ENCODE results near the gene OR13C4.
"Not testable (repeated sequence)": the region's sequence is repeated elsewhere in the genome, so short reads cannot be mapped to it uniquely, and the experiment has no call there.

OR13C4 gene

DNA sequence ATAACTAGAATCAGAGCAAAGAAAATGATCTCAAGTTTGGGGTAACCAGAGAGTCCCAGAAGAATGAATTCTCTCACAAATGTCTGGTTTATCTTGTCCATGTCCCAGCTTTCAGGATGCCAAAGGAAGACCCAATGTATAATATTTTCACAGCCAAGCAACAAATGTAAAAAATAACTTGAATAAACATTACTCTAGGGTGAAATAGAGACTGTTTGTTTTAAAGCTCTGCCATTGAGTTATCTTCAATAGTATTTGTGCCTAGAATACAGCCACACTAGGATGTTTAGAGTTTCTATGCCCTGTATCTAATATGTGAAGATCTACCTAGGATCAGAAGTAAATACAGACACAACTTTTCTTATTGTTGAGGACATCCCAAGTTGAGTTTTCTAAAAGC, at the start of gene OR13C4:
Gene OR13C4 (minus strand): TSS at position 101 of the 400 bp plus-strand sequence. CDS start 0 bp downstream, at position 101.
- DNase-seq: no peak

DNA sequence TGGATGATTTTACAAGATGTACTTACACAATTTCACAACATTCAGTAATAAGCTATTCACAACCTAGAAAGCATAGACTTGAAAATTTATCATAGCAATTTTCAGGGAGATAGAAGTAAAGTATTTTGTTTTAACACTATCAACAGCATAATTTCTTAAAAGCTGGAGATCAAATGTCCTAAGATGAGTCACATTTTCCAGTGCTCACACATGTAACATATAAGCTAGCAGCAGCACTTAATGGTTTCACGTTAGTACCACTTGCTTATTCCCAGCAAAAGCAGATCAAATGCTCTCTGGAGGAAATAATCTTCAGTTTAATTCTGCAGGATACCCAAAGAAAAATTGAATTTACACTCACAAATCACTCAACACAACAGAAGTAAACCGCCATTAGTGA, 48.4 kb upstream of the OR13C4 start:
- DNase-seq: no peak

DNA sequence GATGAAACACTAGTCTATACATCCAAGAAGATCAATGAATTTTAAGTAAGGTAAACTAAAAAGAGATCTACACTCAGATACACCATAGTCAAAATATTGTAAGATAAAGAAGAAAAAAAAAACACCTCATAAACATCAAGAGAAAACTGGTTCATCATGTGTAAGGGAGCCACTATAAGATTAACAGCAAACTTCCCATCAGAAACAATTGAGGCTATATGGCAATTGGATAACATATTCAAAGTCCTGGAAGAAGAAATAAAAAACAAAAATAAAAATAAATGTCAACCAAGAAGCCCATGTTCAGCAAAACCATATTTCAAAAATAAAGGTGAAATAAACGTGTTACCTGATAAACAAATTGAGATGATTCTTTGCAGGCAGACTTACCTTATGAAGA, 45.6 kb upstream of the OR13C4 start:
- no peak for DNase-seq

DNA sequence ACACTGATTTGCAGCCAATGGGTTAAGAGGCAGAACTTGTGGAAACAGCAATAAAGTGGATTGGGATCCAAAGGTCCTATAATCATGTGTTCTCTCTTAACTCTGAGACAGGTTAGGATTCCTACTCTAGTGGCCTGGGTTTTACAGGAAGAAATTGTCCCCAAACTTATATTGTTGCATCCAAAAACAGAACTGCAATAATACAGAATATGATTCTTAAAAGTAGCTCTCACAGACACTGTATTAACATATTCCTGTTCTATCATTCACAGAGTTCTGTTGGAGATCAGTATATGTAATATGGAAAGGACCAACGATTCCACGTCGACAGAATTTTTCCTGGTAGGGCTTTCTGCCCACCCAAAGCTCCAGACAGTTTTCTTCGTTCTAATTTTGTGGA, 41.9 kb upstream of the OR13C4 start, which contains the start of gene OR13C8:
Gene OR13C8 (plus strand): TSS at position 301 of the 400 bp plus-strand sequence. CDS start 0 bp downstream, at position 301.
- no peak for DNase-seq

DNA sequence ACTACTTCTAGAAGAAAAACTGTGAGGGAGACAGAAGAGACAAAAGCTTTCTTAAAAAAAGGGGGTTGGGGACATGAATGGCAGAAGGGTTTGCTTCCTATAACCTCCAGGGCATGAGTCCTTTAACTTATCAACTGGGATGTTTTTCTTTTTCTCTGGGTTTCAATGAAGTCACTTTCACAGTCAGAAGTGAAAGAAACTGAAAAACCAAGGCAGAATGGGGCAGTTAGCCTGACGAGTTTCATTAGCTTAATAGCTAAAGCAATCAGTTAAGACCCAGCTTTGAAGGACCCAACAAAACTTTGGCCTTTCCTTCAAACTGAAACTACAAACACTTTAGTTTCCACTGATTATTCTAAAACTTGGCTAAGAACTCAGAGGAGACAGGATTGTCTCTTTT, 37.3 kb upstream of the OR13C4 start:
- DNase-seq: no peak

DNA sequence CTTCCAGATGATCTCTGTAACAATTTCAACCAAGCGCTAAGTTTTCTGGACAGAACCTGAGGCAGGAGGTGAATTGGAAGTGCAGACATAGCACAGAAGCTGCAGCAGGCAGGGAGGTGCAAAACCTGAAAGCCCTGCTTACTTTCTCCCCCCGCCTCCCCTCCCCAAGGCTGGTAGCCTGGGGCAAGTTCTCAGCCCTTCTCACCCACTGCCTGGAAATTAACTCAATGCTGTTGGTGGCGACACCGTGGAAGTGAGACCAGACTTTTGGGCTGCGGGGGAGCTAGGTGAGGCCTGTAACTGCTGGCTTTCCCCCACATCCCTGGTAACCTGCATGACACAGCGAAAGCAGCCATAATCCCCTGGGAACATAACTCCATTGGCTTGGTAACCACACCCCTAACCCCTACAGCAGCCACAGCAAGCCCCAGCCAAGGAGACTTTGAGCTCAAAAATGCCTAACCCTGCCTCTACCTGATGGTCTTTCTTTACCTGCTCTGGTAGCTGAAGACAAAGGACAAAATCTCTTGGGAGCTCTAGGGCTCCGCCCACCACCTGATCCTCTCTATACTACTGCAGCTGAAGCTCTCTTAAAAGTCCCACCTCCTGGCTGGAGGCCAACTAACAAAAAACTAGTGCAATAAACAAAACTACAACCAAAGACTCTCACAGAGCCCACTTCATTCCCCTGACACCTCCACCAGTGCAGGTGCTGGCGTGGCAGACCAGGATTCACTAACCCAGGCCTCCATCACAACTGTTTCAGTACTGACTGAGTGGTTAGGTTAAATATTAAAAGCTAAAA, 30.0 kb upstream of the OR13C4 start:
- no peak for DNase-seq

DNA sequence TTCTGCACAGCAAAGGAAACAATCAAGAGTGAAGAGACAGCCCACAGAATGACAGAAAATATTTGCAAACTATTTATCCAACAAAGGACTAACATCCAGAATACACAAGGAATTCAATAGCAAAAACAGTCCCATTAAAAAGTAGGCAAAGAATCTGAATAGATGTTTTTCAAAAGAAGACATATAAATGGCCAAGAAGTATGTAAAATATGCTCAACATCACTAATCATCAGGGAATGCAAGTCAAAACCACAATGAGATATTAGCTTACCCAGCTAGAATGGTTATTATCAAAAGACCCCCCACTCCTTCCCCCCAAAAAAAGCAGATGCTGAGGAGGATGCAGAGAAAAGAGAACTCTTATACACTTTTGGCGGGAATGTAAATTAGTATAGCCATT, 28.5 kb upstream of the OR13C4 start:
- DNase-seq: no peak

DNA sequence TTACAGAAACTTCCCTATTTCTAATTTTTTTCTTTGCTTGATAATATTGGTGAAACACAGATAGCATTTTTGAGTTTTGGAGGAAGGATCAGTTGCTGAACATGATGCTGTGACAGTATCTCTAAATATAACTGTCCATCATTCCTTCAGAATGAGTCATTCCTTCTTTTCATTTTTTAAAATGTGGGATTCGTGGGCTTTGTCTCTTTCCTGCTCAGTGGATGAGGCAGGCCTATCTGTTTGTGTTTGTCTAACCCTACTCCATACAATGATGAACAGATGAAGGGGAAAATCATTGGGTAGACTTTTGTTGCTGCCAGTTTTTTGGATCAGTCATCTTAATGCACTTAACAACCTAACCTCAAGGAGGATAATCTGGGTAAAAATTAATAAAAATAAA, 26.3 kb upstream of the OR13C4 start:
- no peak for DNase-seq

DNA sequence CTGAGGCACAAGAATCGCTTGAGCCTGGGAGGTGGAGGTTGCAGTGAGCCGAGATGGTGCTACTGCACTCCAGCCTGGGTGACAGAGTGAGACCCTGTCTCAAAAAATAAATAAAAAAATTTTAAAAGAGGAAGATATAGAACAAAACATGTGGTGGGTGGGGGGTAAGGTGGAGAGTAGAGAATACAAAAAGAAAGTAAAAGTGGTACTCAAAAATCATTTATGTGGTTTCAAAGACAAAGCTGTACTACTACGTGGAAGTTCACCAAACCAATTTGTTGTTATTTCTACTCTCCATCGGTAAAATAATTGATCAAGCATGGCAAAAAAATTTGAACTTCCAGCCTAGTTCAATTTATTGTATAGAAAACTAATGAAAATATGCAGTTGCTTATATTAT, 17.6 kb upstream of the OR13C4 start:
- no peak for DNase-seq

DNA sequence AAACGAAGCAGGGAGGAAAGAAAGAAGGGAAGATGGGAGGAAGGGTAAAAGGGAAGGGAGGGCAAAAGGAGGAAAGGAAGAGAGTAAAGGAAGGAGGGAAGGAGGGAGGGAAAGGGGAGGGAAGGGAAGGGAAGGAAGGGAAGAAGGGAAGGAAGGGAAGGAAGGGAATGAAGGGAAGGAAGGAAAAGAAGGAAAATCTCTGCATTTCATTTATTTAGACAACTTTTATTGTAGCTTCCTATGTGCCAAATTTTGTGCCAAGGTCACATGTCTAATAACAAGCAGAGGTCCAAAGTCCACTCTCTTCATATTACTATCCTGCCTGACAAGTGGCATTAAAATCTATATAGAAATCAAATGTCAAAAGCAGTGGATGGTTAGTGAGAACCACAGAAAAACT, 12.3 kb upstream of the OR13C4 start:
- DNase-seq: no peak

DNA sequence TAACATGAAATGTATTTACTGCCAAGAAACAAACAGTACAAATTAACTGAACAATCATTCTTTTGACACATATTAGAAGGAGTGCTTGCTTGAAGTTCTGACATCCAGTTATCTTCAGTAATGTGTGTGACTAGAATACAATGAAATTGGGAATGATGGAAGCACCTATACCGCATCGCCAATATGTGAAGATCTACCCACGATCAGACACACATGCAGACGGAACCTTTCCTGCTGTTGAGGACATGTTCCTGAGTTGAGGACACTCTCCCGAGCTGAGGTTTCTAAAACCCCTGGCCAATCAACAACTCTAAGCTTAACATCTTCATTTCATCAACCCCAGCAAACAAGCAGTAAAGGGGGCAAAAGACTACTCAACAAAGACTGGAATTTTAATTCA, 9.7 kb upstream of the OR13C4 start, which contains the start of gene OR13C3:
Gene OR13C3 (minus strand): TSS at position 101 of the 400 bp plus-strand sequence. CDS start 133 bp downstream, outside the sequence.
- no peak for DNase-seq

DNA sequence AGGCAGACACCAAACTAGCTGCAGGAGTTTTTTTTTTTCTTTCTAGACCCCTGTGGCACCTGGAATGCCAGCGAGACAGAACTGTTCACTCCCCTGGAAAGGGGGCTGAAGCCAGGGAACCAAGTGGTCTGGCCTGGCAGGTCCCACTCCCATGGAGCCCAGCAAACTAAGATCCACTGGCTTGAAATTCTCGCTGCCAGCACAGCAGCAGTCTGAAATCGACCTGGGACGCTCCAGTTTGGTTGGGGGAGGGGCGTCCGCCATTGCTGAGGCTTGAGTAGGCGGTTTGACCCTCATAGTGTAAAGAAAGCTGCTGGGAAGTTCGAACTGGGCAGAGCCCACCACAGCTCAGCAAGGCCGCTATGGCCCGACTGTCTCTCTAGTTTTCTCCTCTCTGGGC, 6.8 kb downstream of the OR13C4 start:
- DNase-seq: not testable (repeated sequence)

DNA sequence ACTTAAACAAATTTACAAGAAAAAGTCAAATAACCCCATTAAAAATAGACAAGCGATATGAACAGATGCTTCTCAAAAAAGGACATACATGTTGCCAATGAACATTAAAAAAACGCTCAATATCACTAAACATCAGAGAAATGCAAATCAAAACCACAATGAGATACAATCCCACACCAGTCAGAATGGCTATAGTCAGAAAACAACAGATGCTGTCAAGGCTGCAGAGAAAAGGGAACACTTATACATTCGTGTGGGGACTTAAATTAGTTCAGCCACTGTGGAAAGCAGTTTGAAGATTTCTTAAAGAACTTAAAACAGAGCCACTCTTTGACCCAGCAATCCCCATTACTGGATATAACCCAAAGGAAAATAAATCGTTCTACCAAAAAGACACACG, 12.1 kb downstream of the OR13C4 start:
- DNase-seq: no peak

DNA sequence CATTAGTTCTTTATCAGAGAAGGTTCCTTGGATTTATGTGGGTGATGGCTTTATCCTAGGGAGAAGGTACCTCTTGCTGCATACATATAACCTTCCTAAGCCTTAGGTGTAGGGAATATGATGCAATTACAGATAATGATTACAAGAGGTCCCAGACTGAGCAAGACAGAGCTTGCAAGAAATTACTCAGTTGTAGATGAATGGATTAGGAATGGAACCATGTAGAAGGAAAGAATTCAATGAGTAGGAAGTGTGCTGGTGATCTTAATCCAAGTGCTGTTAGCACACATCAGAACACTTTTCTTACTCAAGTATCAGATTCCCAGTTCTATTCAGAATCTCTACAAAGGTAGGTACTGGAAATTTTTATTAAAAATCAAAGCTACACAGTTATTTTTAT, 20.4 kb downstream of the OR13C4 start:
- DNase-seq: no peak

DNA sequence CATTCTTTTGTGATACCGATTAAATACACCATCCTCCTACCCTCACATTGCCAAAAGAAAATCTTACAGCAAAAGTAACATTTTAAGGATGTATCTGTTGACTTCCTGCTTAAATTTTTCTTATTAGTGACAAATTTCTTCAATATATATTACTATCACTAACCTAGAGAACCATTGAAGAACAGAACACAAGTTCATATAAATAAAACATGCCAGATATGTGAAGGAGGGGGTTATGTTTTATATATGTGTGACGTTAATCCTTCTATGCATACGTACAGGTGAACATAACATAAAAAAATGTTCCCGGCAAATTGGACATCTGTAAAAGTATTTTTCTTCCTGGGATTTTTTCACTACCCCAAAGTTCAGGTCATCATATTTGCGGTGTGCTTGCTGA, 23.0 kb downstream of the OR13C4 start, which contains the start of gene OR13F1:
Gene OR13F1 (plus strand): TSS at position 301 of the 400 bp plus-strand sequence. CDS start 0 bp downstream, at position 301.
- no peak for DNase-seq

DNA sequence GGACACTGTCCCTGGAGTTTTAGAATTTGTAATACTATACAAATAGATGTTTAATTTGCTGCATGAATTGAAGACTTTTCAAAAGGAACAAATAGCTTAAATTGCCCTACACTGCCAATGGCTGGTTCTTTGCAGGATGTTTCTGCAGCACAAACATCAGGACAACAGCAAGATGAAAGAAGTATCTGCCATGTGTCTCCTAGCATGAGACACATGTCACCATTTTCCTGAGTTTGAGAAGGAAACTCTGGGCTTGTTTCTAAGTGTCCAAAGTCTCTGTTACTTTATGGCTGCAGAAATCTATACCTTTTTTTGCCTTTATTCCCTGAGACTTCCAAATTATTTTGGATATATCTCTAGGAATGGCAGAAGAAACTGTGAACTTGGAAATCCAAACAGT, 23.6 kb downstream of the OR13C4 start:
- no peak for DNase-seq

DNA sequence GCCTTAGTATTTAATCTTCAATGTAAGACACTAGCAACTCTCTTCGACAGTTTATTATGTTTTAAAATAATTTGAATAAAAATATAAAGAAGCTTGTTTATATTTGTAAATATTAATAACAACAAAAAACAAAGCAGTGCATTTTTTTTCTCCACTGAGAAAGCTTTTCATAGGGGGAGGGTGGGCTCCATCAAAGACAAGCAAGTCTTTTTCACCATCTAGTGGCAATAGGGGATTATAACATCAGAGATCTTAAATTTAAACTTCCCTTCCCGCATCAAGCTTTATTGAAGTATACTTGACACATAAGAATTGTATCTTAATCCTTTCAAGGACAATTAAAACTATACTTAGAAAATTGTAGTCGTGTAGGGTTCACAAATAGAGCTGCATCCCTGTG, 32.2 kb downstream of the OR13C4 start:
- DNase-seq: no peak

DNA sequence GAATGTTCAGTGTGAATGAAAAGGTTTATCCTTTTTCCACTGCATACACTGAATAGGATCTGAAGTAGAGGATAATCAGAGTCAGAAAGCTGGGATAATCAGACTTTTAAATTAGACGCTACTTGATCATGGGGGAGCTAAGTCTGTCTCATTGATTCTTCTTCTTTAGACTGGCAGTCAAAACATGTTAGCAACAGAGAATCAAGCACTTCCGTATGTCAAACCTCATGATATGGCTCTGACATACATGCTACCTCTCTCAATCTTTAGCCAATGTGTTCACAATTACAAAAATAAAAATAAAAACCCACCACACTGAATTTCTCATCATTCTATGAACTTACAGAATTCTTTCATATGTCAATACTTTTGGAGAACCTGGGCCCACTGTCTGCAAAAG, 42.0 kb downstream of the OR13C4 start:
- no peak for DNase-seq

DNA sequence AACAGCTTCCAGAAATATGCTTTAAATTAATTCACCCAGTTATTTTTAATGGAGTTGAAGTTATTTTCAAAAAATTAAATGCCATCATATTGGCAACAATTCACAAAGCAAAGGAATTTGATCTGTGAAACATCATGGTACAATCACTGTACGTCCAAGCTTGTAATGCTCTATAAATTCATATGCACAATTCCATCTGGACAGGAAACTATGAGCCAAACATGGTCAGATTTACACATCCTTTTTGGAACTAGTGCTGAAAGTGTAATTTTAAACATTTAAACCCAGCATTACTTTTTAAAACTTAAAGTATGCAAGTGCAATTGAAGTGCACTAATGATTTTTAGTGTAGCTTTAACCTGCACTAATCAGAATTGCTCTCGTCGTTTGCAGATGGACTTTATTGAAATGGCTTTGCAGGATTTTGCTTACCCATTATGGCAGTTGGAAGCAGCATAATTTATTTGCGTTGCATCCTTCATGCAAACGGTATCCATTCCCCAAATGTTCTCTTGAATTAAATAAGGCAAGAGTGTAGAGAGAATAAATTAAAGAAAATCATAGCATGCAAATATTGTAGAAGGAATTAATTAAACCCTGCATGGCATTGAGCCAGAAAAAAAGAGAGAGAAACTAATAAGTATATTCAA, 44.0 kb downstream of the OR13C4 start:
- DNase-seq: no peak
